Transverse colon (tissue), 4 donors: ENCODE results near the gene TIAM1.

Experiments used
- CTCF ChIP-seq, 5 experiments: fragments of 200-600 bp in 3 of 5; fragments of 450-650 bp in 2 of 5; sonication (generic) in 3 of 5; IDR thresholded peaks; 1 replicate in 2 of 5; 2 replicates in 3 of 5; pipeline ENCODE4 v1.5.1; 2016 to 2017; ENCODE audit warnings: antibody characterized with exemption in 5 of 5, inconsistent platforms in 3 of 5, mild to moderate bottlenecking in 2 of 5, moderate library complexity in 1 of 5
- EP300 ChIP-seq: sonication (generic); formaldehyde crosslinking; IDR thresholded peaks from one replicate; pipeline ENCODE4 v1.6.1; 2017; ENCODE audit warnings: antibody characterized with exemption, low read depth
- POLR2A ChIP-seq: fragments of 450-650 bp; IDR thresholded peaks from one replicate; pipeline ENCODE4 v1.6.1; 2016; ENCODE audit warnings: antibody characterized with exemption, mild to moderate bottlenecking, moderate library complexity
- POLR2AphosphoS5 ChIP-seq, 3 donors: sonication (generic); formaldehyde crosslinking; IDR thresholded peaks; one replicate each; pipeline ENCODE4 v1.6.1; 2016; ENCODE audit warnings: antibody characterized with exemption in 3 of 3

GRCh38 chr21:31268090-31268489 is 76.0 kb downstream of the TIAM1 start:
- TF ChIP-seq CTCF (IDR thresholded peaks at IDR 0.05) (no peak), EP300 (no peak), POLR2A (no peak), POLR2AphosphoS5 (IDR thresholded peaks at IDR 0.05) (no peak)
